Uterus (tissue), 2 donors: Measurements from ENCODE around the gene CEBPZOS.

Experiments
- CTCF ChIP-seq, 4 experiments: fragments of 200-600 bp in 2 of 4; fragments of 450-650 bp in 2 of 4; sonication (generic) in 2 of 4; IDR thresholded peaks; one replicate each; pipeline ENCODE4 v1.5.1; 2016 to 2019; ENCODE audit warnings: antibody characterized with exemption in 4 of 4, mild to moderate bottlenecking in 2 of 4, moderate library complexity in 1 of 4
- POLR2A ChIP-seq, 2 donors: fragments of 450-650 bp; IDR thresholded peaks; one replicate each; pipeline ENCODE4 v1.6.1; 2016; ENCODE audit warnings: antibody characterized with exemption in 2 of 2, mild to moderate bottlenecking in 1 of 2, moderate library complexity in 1 of 2

GRCh38 chr2:37148325-37148724 is 48.0 kb upstream of the CEBPZOS start:
- no peak for TF ChIP-seq CTCF (IDR thresholded peaks at IDR 0.05)
- TF ChIP-seq POLR2A (IDR thresholded peaks at IDR 0.05): no peak
